ENCODE measurements around the gene CD59. TPM values are rescaled to one million over a fixed set of nuclear protein-coding genes. Genes with fewer than 3 reads are reported as not detected.
A peak's percentile ranks its signal among the peaks of the same experiment; 100 is the strongest.

Gene CD59
- total and polyA plus RNA-seq, 9 of the 15 experiments (the other 6 are each of a cell fraction or from before 2014, with no cell fraction given), result 38.1 to 338 (median 173) TPM

GRCh38 chr11:33773987-33774735 lies 37.9 kb upstream of the CD59 start, which contains the start of gene FBXO3:
Gene FBXO3 (minus strand): TSS chr11:33774520. CDS start chr11:33774497, 23 bp downstream.
- ATAC-seq (peak; percentile 93), FAIRE-seq (no peak), DNase-seq (ENCODE audit: extremely low read depth in 1 of 4, low spot score in 3 of 4) (peak; percentile 90 to 98 (median 98))
- Histone ChIP-seq H3K4me1 (replicated peaks in 1 of 2; ENCODE audit: control insufficient read depth in 2 of 2, insufficient read depth in 2 of 2, low read length in 2 of 2) (peaks cover 18 to 23% of the 10 kb centered on the region in 2 experiments; a peak in 4 of 5 replicates), H3K9me1 (ENCODE audit: control insufficient read depth, insufficient read depth, low read length) (no peaks in the 10 kb centered on the region), H3K79me2 (ENCODE audit: control insufficient read depth, insufficient read depth, low read length) (peaks cover 27% of the 10 kb centered on the region), H3K9ac (ENCODE audit: insufficient read depth in 1 of 2, low read depth in 2 of 2, low read length in 2 of 2) (peak within 1 kb of the TSS; percentile 68 to 96), H3K9me3 (replicated peaks; ENCODE audit: control insufficient read depth, insufficient read depth, low read depth, low read length) (no peaks in the 10 kb centered on the region), H3K4me3 (peak within 1 kb of the TSS; percentile 90), H2AFZ (ENCODE audit: low read depth, low read length) (peak within 1 kb of the TSS; percentile 90), H3K27me3 (ENCODE audit: control insufficient read depth in 2 of 2, insufficient read depth in 2 of 2, low read length in 2 of 2) (peaks cover 15% of the 10 kb centered on the region in 2 experiments; a peak in 4 of 5 replicates), H3K36me3 (ENCODE audit: control insufficient read depth, insufficient read depth, low read length) (peaks cover 12% of the 10 kb centered on the region; the same call in 1 of the 3 replicates), H3K27ac (ENCODE audit: extremely low read depth, low read depth, low read length) (peak within 1 kb of the TSS; percentile 65; the same call in 2 of the 3 replicates), H3K4me2 (ENCODE audit: insufficient read depth, low read length) (peak within 1 kb of the TSS; percentile 80), H4K20me1 (replicated peaks; ENCODE audit: control insufficient read depth, insufficient read depth, low read length) (0 out of 2 replicates have a peak, but pooled peaks cover 7% of the 10 kb centered on the region)
- no TSS peak for BruUV-seq (replicated peaks)
- intact Hi-C loops (cut with micrococcal nuclease) (no loop called here), in situ Hi-C loops (cut with MboI) (no loop called here)
- POLR2A ChIA-PET, result interaction anchor here (0.5 to 1.2 kb wide), 8 partner anchors 9 to 1921 kb away, joined by 3 to 5 read pairs (median 3); partner anchors contain the start of gene CD59
- CTCF ChIA-PET (ENCODE audit: low intra/inter-chr PET ratio), result no interaction called here
- 2% methylated on average over 20 of the region's 64 CpGs for WGBS (ENCODE audit: insufficient coverage, low coverage, missing lambda C conversion rate)
- TF ChIP-seq IFI16 (CRISPR knock-in tag; IDR thresholded peaks at IDR 0.05) (no peak), FIP1L1 (IDR thresholded peaks at IDR 0.05; ENCODE audit: low read depth, low read length, poor library complexity, severe bottlenecking) (no peak), TBP (optimal IDR thresholded peaks at IDR 0.05; ENCODE audit: low read depth, low read length) (peak; percentile 47), CSDE1 (IDR thresholded peaks at IDR 0.05) (no peak), CGGBP1 (CRISPR knock-in tag; IDR thresholded peaks at IDR 0.05) (no peak), POLR2A (conservative IDR thresholded peaks at IDR 0.05) (peak; percentile 73), CEBPB (tag; IDR thresholded peaks at IDR 0.05) (no peak), ZNF134 (CRISPR knock-in tag; conservative IDR thresholded peaks at IDR 0.05) (no peak), TAF1 (IDR thresholded peaks at IDR 0.05; ENCODE audit: control insufficient read depth, extremely low read depth, insufficient read depth, low read length, severe bottlenecking) (peak; percentile 71), ZNF197 (CRISPR knock-in tag; IDR thresholded peaks at IDR 0.05; ENCODE audit: low read depth) (no peak), ZFX (CRISPR knock-in tag; IDR thresholded peaks at IDR 0.05) (peak; percentile 82), RBFOX2 (IDR thresholded peaks at IDR 0.05; ENCODE audit: low read depth, low read length) (peak; percentile 69), ZNF586 (CRISPR knock-in tag; conservative IDR thresholded peaks at IDR 0.05) (no peak), NR2C2 (CRISPR knock-in tag; IDR thresholded peaks at IDR 0.05) (0 out of 2 replicates have a peak, but pooled peaks have one; percentile 19), NR2C2 (tag; IDR thresholded peaks at IDR 0.05) (no peak), RNF2 (IDR thresholded peaks at IDR 0.05) (no peak), MBD2 (IDR thresholded peaks at IDR 0.05; ENCODE audit: borderline replicate concordance, low read depth) (peak; percentile 38; the same call in 1 of the 2 replicates), KLF16 (IDR thresholded peaks at IDR 0.05) (no peak)
- TF ChIP-seq, protein P1, sequence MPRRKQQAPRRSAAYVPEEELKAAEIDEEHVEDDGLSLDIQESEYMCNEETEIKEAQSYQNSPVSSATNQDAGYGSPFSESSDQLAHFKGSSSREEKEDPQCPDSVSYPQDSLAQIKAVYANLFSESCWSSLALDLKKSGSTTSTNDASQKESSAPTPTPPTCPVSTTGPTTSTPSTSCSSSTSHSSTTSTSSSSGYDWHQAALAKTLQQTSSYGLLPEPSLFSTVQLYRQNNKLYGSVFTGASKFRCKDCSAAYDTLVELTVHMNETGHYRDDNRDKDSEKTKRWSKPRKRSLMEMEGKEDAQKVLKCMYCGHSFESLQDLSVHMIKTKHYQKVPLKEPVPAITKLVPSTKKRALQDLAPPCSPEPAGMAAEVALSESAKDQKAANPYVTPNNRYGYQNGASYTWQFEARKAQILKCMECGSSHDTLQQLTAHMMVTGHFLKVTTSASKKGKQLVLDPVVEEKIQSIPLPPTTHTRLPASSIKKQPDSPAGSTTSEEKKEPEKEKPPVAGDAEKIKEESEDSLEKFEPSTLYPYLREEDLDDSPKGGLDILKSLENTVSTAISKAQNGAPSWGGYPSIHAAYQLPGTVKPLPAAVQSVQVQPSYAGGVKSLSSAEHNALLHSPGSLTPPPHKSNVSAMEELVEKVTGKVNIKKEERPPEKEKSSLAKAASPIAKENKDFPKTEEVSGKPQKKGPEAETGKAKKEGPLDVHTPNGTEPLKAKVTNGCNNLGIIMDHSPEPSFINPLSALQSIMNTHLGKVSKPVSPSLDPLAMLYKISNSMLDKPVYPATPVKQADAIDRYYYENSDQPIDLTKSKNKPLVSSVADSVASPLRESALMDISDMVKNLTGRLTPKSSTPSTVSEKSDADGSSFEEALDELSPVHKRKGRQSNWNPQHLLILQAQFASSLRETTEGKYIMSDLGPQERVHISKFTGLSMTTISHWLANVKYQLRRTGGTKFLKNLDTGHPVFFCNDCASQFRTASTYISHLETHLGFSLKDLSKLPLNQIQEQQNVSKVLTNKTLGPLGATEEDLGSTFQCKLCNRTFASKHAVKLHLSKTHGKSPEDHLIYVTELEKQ (CRISPR knock-in tag; IDR thresholded peaks at IDR 0.05), result no peak

Data from K562 (cell line).